Breast epithelium (tissue), 4 donors: Measurements from ENCODE around the gene ENOX1. TPM values are rescaled to one million over a fixed set of nuclear protein-coding genes. Genes with fewer than 3 reads are reported as not detected.
A peak's percentile ranks its signal among the peaks of the same experiment; 100 is the strongest.

Source experiments
- DNase-seq, 2 donors: peaks; one replicate each; pipeline ENCODE4 v3.0.0-alpha.2; 2019; ENCODE audit warnings: low spot score in 2 of 2
- H3K27ac ChIP-seq, 2 donors: fragments of 200-600 bp; sonication (generic) in 1 of 2; one replicate each; pipeline ENCODE4 v1.5.1; 2016 to 2019; ENCODE audit warnings: mild to moderate bottlenecking in 1 of 2
- H3K27me3 ChIP-seq, 2 donors: fragments of 200-600 bp; sonication (generic) in 1 of 2; one replicate each; pipeline versions ENCODE4 v1.5.1 to v1.6.0; 2017 to 2019; ENCODE audit warnings: control low read depth in 1 of 2, mild to moderate bottlenecking in 1 of 2
- H3K36me3 ChIP-seq: fragments of 200-600 bp; one replicate; pipeline ENCODE4 v1.5.1; 2019
- H3K4me1 ChIP-seq, 2 donors: fragments of 200-600 bp; sonication (generic); one replicate each; pipeline ENCODE4 v1.5.1; 2016 to 2019; ENCODE audit warnings: control low read depth in 1 of 2
- H3K4me3 ChIP-seq, 3 donors: fragments of 200-600 bp; sonication (generic); 1 replicate in 2 of 3; 2 replicates in 1 of 3; pipeline ENCODE4 v1.5.1; 2016 to 2019; ENCODE audit warnings: mild to moderate bottlenecking in 3 of 3, moderate library complexity in 2 of 3
- H3K9me3 ChIP-seq, 2 donors: fragments of 200-600 bp; sonication (generic) in 1 of 2; one replicate each; pipeline ENCODE4 v1.5.1; 2016 to 2019; ENCODE audit warnings: control low read depth in 1 of 2
- POLR2A ChIP-seq: fragments of 450-650 bp; IDR thresholded peaks from one replicate; pipeline ENCODE4 v1.6.1; 2016; ENCODE audit warnings: antibody characterized with exemption, mild to moderate bottlenecking, moderate library complexity
- POLR2AphosphoS5 ChIP-seq, 3 donors: sonication (generic); formaldehyde crosslinking; IDR thresholded peaks; one replicate each; pipeline ENCODE4 v1.6.1; 2017; ENCODE audit warnings: antibody characterized with exemption in 3 of 3
- intact Hi-C: fragments of 100-400 bp; cut with DNase I; formaldehyde crosslinking; loops from one replicate; pipeline ENCODE4 v1.15.1; 2023; ENCODE audit warnings: low total_unique reads
- total RNA-seq, 3 donors: library from RNA; depleted of rRNA; stranded (reverse); fragments of >200 nt; gene quantifications; one replicate each; pipeline ENCODE4 v1.1.0, GENCODE V29; 2016
- TF ChIP-seq, protein P1 (sequence below), 3 donors: fragments of 450-650 bp; IDR thresholded peaks; one replicate each; pipeline ENCODE4 v1.5.1; 2016 to 2017; ENCODE audit warnings: antibody characterized with exemption in 3 of 3, mild to moderate bottlenecking in 3 of 3, moderate library complexity in 3 of 3

Gene ENOX1
- total RNA-seq, 3 donors from 2014 or later: 1.9 to 2.3 (median 2.0) TPM

GRCh38 chr13:43301346-43301969 lies 485.3 kb downstream of the ENOX1 start:
- intact Hi-C loops: no loop called here
- TF ChIP-seq POLR2A: no peak
- TF ChIP-seq POLR2AphosphoS5 (IDR thresholded peaks at IDR 0.05): no peak
- TF ChIP-seq, protein P1, sequence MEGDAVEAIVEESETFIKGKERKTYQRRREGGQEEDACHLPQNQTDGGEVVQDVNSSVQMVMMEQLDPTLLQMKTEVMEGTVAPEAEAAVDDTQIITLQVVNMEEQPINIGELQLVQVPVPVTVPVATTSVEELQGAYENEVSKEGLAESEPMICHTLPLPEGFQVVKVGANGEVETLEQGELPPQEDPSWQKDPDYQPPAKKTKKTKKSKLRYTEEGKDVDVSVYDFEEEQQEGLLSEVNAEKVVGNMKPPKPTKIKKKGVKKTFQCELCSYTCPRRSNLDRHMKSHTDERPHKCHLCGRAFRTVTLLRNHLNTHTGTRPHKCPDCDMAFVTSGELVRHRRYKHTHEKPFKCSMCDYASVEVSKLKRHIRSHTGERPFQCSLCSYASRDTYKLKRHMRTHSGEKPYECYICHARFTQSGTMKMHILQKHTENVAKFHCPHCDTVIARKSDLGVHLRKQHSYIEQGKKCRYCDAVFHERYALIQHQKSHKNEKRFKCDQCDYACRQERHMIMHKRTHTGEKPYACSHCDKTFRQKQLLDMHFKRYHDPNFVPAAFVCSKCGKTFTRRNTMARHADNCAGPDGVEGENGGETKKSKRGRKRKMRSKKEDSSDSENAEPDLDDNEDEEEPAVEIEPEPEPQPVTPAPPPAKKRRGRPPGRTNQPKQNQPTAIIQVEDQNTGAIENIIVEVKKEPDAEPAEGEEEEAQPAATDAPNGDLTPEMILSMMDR (IDR thresholded peaks at IDR 0.05): no peak
- Histone ChIP-seq H3K4me3 (no peak overlapping the region), H3K9me3 (no peaks in the 10 kb centered on the region), H3K27me3 (no peaks in the 10 kb centered on the region), H3K4me1 (no peaks in the 10 kb centered on the region), H3K27ac (no peak overlapping the region), H3K36me3 (no peaks in the 10 kb centered on the region)
- no peak for DNase-seq

GRCh38 chr13:43300865-43301264 lies 485.9 kb downstream of the ENOX1 start:
- Histone ChIP-seq H3K4me3 (no peak overlapping the region), H3K4me1 (no peaks in the 10 kb centered on the region), H3K27ac (no peak overlapping the region), H3K27me3 (no peaks in the 10 kb centered on the region), H3K36me3 (no peaks in the 10 kb centered on the region), H3K9me3 (no peaks in the 10 kb centered on the region)
- no peak for DNase-seq
- intact Hi-C loops: no loop called here
- TF ChIP-seq POLR2AphosphoS5 (IDR thresholded peaks at IDR 0.05) (no peak), POLR2A (no peak)
- TF ChIP-seq, protein P1 (IDR thresholded peaks at IDR 0.05): no peak

DNA sequence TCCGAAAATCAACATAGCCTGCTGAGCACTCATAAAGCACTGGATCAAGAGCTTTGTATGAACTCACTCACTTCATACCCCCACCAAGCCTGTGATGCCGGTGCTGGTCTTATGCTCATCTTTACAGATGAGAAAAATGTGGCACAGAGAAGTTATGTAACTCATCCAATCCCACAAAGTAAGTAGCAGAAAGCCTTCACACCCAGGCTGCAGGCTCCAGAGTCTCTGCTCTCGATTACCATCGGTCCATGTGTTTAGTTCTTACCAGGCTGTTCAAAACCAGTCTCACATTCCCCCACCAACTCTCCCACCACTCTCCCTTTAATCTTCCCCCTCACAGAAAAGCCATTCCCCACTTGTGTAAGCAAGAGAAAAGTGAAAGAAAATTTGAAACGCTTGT lies 487.4 kb downstream of the ENOX1 start:
- intact Hi-C loops: no loop called here
- Histone ChIP-seq H3K9me3 (no peaks in the 10 kb centered on the region), H3K4me3 (no peak overlapping the region), H3K27me3 (no peaks in the 10 kb centered on the region), H3K4me1 (no peaks in the 10 kb centered on the region), H3K27ac (no peak overlapping the region), H3K36me3 (no peaks in the 10 kb centered on the region)
- TF ChIP-seq POLR2A (no peak), POLR2AphosphoS5 (IDR thresholded peaks at IDR 0.05) (no peak)
- TF ChIP-seq, protein P1 (IDR thresholded peaks at IDR 0.05): no peak
- no peak for DNase-seq

GRCh38 chr13:43298816-43299215 lies 488.0 kb downstream of the ENOX1 start:
- TF ChIP-seq, protein P1 (IDR thresholded peaks at IDR 0.05): no peak
- TF ChIP-seq POLR2A (no peak), POLR2AphosphoS5 (IDR thresholded peaks at IDR 0.05) (no peak)
- Histone ChIP-seq H3K36me3 (no peaks in the 10 kb centered on the region), H3K4me1 (no peaks in the 10 kb centered on the region), H3K9me3 (no peaks in the 10 kb centered on the region), H3K4me3 (no peak overlapping the region), H3K27ac (peak overlapping the region in 1 of 2 donors; percentile 4), H3K27me3 (no peaks in the 10 kb centered on the region)
- intact Hi-C loops: no loop called here
- DNase-seq: no peak

DNA sequence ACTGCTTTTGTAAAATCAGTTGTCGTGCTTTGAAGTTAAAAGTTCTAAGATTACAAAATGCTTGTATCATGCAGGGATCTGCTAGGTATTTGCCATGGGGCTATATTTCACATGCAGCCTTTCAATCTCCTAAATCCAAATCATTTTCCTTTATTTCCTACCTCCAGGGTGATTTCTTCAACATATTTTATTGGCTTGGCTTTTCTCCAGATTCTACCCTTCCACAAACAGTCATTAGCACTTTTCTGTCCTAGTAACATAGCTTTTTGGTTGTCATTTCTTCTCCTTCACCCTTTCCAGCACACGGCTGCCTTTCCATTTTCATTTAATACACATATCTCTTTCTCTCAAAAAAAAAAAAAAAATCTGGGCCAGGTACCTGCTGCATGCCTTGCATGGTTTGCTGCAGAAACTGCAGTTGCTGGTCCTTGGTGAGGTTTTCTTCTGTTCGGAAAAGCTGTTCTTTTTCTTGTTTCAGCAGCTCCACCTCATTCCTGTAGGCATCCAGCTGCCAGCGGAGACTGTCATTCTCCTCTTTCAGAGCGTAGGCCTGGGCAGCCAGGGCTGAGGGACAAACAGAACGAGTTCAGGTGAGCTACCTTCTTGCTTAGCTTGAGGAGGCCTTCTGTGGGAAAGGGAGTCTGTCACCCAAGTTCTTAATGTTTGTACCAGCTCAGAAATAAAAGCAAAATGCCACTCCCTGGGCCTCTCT lies 488.6 kb downstream of the ENOX1 start:
- TF ChIP-seq, protein P1 (IDR thresholded peaks at IDR 0.05): no peak
- TF ChIP-seq POLR2A: no peak
- H3K9me3 ChIP-seq: no peaks in the 10 kb centered on the region
- no peaks in the 10 kb centered on the region for H3K36me3 ChIP-seq
- H3K4me1 ChIP-seq: no peaks in the 10 kb centered on the region
- DNase-seq: no peak
- H3K4me3 ChIP-seq: no peak overlapping the region
- no peaks in the 10 kb centered on the region for H3K27me3 ChIP-seq
- peak overlapping the region in 1 of 2 donors; percentile 4 for H3K27ac ChIP-seq
- intact Hi-C loops: no loop called here
